Caco-2 (cell line): ENCODE data around the gene RNF114. TPM values are rescaled to one million over a fixed set of nuclear protein-coding genes. Genes with fewer than 3 reads are reported as not detected.

Source experiments
- BruUV-seq: library from RNA; stranded (reverse); fragments of 400-500 nt; replicated peaks from 2 replicates; lab custom pipeline; 2021; lab: Mats Ljungman, UMichigan
- CTCF ChIA-PET: fragments of 300-600 bp; sonication (Branson Sonifier 250); formaldehyde crosslinking; loops from one replicate; lab custom pipeline; 2022; ENCODE audit warnings: antibody characterized with exemption; lab: Charles Lee
- POLR2A ChIA-PET: fragments of 300-600 bp; sonication (Branson Sonifier 250); formaldehyde crosslinking; loops from one replicate; lab custom pipeline; 2022; ENCODE audit warnings: antibody characterized with exemption; lab: Charles Lee
- DNase-seq, 2 experiments: peaks; one replicate each; pipeline versions ENCODE4 v3.0.0 to v3.0.0-alpha.2; 2020 to 2022
- H3K27me3 ChIP-seq: replicated peaks from 2 replicates; pipeline ENCODE4 v1.6.0; 2011; ENCODE audit warnings: low read length; ENCODE audit not compliant: control insufficient read depth, insufficient read depth
- H3K36me3 ChIP-seq: 2 replicates; pipeline ENCODE4 v1.5.1; 2011; ENCODE audit warnings: low read length; ENCODE audit not compliant: control insufficient read depth, insufficient read depth
- H3K4me1 ChIP-seq: fragments of 250-450 bp; sonication (Bioruptor Pico); 2 replicates; pipeline ENCODE4 v1.5.1; 2020; ENCODE audit warnings: mild to moderate bottlenecking
- H3K4me3 ChIP-seq: 2 replicates; pipeline ENCODE4 v1.5.1; 2011; ENCODE audit warnings: low read depth, mild to moderate bottlenecking, control low read depth, low read length
- H3K9me3 ChIP-seq: fragments of 250-450 bp; sonication (Bioruptor Pico); 2 replicates; pipeline ENCODE4 v1.5.1; 2020; ENCODE audit warnings: mild to moderate bottlenecking, moderate library complexity
- H3K27ac Mint-ChIP-seq: one replicate; pipeline ENCODE4 v1.8.0; 2022; ENCODE audit warnings: mixed read lengths; ENCODE audit not compliant: unreplicated experiment
- H3K27me3 Mint-ChIP-seq: one replicate; pipeline ENCODE4 v1.8.0; 2022; ENCODE audit warnings: mixed read lengths; ENCODE audit not compliant: insufficient read depth, unreplicated experiment
- H3K36me3 Mint-ChIP-seq: one replicate; pipeline ENCODE4 v1.8.0; 2022; ENCODE audit warnings: mild to moderate bottlenecking, mixed read lengths; ENCODE audit not compliant: insufficient read depth, unreplicated experiment
- H3K4me1 Mint-ChIP-seq: one replicate; pipeline ENCODE4 v1.8.0; 2022; ENCODE audit warnings: low read depth, mixed read lengths; ENCODE audit not compliant: unreplicated experiment
- H3K4me3 Mint-ChIP-seq: one replicate; pipeline ENCODE4 v1.8.0; 2022; ENCODE audit warnings: mild to moderate bottlenecking, moderate library complexity, mixed read lengths; ENCODE audit not compliant: unreplicated experiment
- H3K9me3 Mint-ChIP-seq: one replicate; pipeline ENCODE4 v1.8.0; 2022; ENCODE audit warnings: mixed read lengths; ENCODE audit not compliant: unreplicated experiment
- CTCF ChIP-seq, 2 experiments: fragments of 200-600 bp in 1 of 2; IDR thresholded peaks; 1 replicate in 1 of 2; 2 replicates in 1 of 2; pipeline versions ENCODE4 v1.5.1 to v1.8.0; 2011 to 2022; ENCODE audit warnings: antibody characterized with exemption in 1 of 2, control low read depth in 1 of 2, inconsistent platforms in 1 of 2, low read depth in 1 of 2, low read length in 1 of 2, mild to moderate bottlenecking in 1 of 2, moderate library complexity in 1 of 2; ENCODE audit not compliant: insufficient read depth in 1 of 2, severe bottlenecking in 1 of 2, unreplicated experiment in 1 of 2
- intact Hi-C: fragments of 100-400 bp; cut with micrococcal nuclease; formaldehyde crosslinking; loops from one replicate; pipeline ENCODE4 v1.10.0; 2022; ENCODE audit not compliant: unreplicated experiment
- total RNA-seq: library from RNA; stranded (reverse); gene quantifications from 2 replicates; pipeline ENCODE4 v1.2.3, GENCODE V29; 2022

RNF114 gene
- total RNA-seq, 1 experiment from 2014 or later: 154 TPM

- H3K4me1 Mint-ChIP-seq: peaks cover 15% of the 10 kb centered on the region
- peaks cover 20% of the 10 kb centered on the region for H3K36me3 Mint-ChIP-seq
- no TSS peak for BruUV-seq
- no peaks in the 10 kb centered on the region for H3K9me3 ChIP-seq
- H3K27ac Mint-ChIP-seq: peak overlapping the region; percentile 60
- no peak for TF ChIP-seq CTCF (IDR thresholded peaks at IDR 0.05; ENCODE audit: insufficient read depth in 1 of 2, low read depth in 1 of 2, low read length in 1 of 2, severe bottlenecking in 1 of 2, unreplicated experiment in 1 of 2)
- intact Hi-C loops: no loop called here
- no peaks in the 10 kb centered on the region for H3K27me3 ChIP-seq
- H3K4me3 ChIP-seq: no peak overlapping the region
- no peaks in the 10 kb centered on the region for H3K4me1 ChIP-seq
- H3K36me3 ChIP-seq: no peaks in the 10 kb centered on the region; the same call in 1 of the 2 replicates
- CTCF ChIA-PET: interaction anchor here (0.6 to 1.9 kb wide), 2 partner anchors 50 to 284 kb away, joined by 7 read pairs; no protein-coding TSS in a partner anchor
- no peaks in the 10 kb centered on the region for H3K27me3 Mint-ChIP-seq
- no peaks in the 10 kb centered on the region for H3K9me3 Mint-ChIP-seq
- no peak overlapping the region for H3K4me3 Mint-ChIP-seq
- DNase-seq: no peak
- POLR2A ChIA-PET: interaction anchor here (1.6 kb wide), 1 partner anchor 23 kb away, joined by 7 read pairs; the partner anchor contains the start of gene SPATA2
Observed at GRCh38 chr20:49892817-49893216, 43.4 kb upstream of the RNF114 start.

- H3K9me3 Mint-ChIP-seq: no peaks in the 10 kb centered on the region
- CTCF ChIA-PET: interaction anchor here (0.6 to 1.9 kb wide), 3 partner anchors 50 to 352 kb away, joined by 5 to 7 read pairs (median 7); no protein-coding TSS in a partner anchor
Observed at GRCh38 chr20:49893242-49894072, 42.7 kb upstream of the RNF114 start.

More at GRCh38 chr20:49893242-49894072, 42.7 kb upstream of the RNF114 start:
- Histone ChIP-seq H3K4me3 (no peak overlapping the region), H3K27me3 (no peaks in the 10 kb centered on the region), H3K36me3 (no peaks in the 10 kb centered on the region; the same call in 1 of the 2 replicates), H3K4me1 (no peaks in the 10 kb centered on the region), H3K9me3 (no peaks in the 10 kb centered on the region)
- DNase-seq: no peak
- TF ChIP-seq CTCF (IDR thresholded peaks at IDR 0.05; ENCODE audit: insufficient read depth in 1 of 2, low read depth in 1 of 2, low read length in 1 of 2, severe bottlenecking in 1 of 2, unreplicated experiment in 1 of 2): no peak
- Mint-ChIP-seq H3K4me3 (no peak overlapping the region), H3K27me3 (no peaks in the 10 kb centered on the region), H3K27ac (peak overlapping the region; percentile 60), H3K36me3 (peaks cover 14% of the 10 kb centered on the region), H3K4me1 (peaks cover 11% of the 10 kb centered on the region)
- intact Hi-C loops: no loop called here
- no TSS peak for BruUV-seq
- POLR2A ChIA-PET: interaction anchor here (0.7 to 1.6 kb wide), 2 partner anchors 21 to 23 kb away, joined by 3 to 7 read pairs; partner anchors contain the start of gene SPATA2
